Measurements from ENCODE around the gene C1S. TPM values are rescaled to one million over a fixed set of nuclear protein-coding genes. Genes with fewer than 3 reads are reported as not detected.

C1S gene
- total RNA-seq, 1 experiment from 2014 or later, result 1.9 TPM

GRCh38 chr12:7075518-7075917, 15.0 kb downstream of the C1S start:
- intact Hi-C loops (cut with micrococcal nuclease; ENCODE audit: unreplicated experiment), result no loop called here
- POLR2A ChIA-PET (ENCODE audit: low non-redundant PET), result no interaction called here

GRCh38 chr12:7075939-7076338, 15.4 kb downstream of the C1S start:
- TF ChIP-seq CTCF (conservative IDR thresholded peaks at IDR 0.05; ENCODE audit: low read depth, low read length), result no peak
- TF ChIP-seq EZH2 (IDR thresholded peaks at IDR 0.05; ENCODE audit: borderline replicate concordance, low read depth, low read length, poor library complexity, severe bottlenecking), result no peak
- H3K36me3 ChIP-seq (ENCODE audit: insufficient read depth, low read length, poor library complexity, severe bottlenecking), result no peaks in the 10 kb centered on the region
- H3K4me3 ChIP-seq (ENCODE audit: low read depth, low read length, poor library complexity, severe bottlenecking), result no peak overlapping the region
- no TSS peak for BruUV-seq (replicated peaks)
- no peak for DNase-seq (ENCODE audit: low spot score)
- intact Hi-C loops (cut with micrococcal nuclease; ENCODE audit: unreplicated experiment), result no loop called here
- no peaks in the 10 kb centered on the region for H3K4me1 ChIP-seq (ENCODE audit: insufficient read depth, low read length, poor library complexity, severe bottlenecking)
- POLR2A ChIA-PET (ENCODE audit: low non-redundant PET), result no interaction called here
- CTCF ChIA-PET, result no interaction called here
- no peak overlapping the region for H3K27ac ChIP-seq (ENCODE audit: low read depth, low read length, poor library complexity, severe bottlenecking)
- H3K27me3 ChIP-seq (replicated peaks; ENCODE audit: insufficient read depth, low read depth, low read length, poor library complexity), result no peaks in the 10 kb centered on the region
- no peaks in the 10 kb centered on the region for H3K9me3 ChIP-seq (ENCODE audit: low read depth, low read length, poor library complexity, severe bottlenecking)

More at GRCh38 chr12:7075518-7075917, 15.0 kb downstream of the C1S start:
- TF ChIP-seq EZH2 (IDR thresholded peaks at IDR 0.05; ENCODE audit: borderline replicate concordance, low read depth, low read length, poor library complexity, severe bottlenecking) (no peak), CTCF (conservative IDR thresholded peaks at IDR 0.05; ENCODE audit: low read depth, low read length) (no peak)
- Histone ChIP-seq H3K9me3 (ENCODE audit: low read depth, low read length, poor library complexity, severe bottlenecking) (no peaks in the 10 kb centered on the region), H3K36me3 (ENCODE audit: insufficient read depth, low read length, poor library complexity, severe bottlenecking) (no peaks in the 10 kb centered on the region), H3K4me1 (ENCODE audit: insufficient read depth, low read length, poor library complexity, severe bottlenecking) (no peaks in the 10 kb centered on the region), H3K27me3 (replicated peaks; ENCODE audit: insufficient read depth, low read depth, low read length, poor library complexity) (no peaks in the 10 kb centered on the region), H3K4me3 (ENCODE audit: low read depth, low read length, poor library complexity, severe bottlenecking) (no peak overlapping the region), H3K27ac (ENCODE audit: low read depth, low read length, poor library complexity, severe bottlenecking) (no peak overlapping the region)
- no TSS peak for BruUV-seq (replicated peaks)
- no peak for DNase-seq (ENCODE audit: low spot score)
- CTCF ChIA-PET, result no interaction called here

- H3K4me3 ChIP-seq (ENCODE audit: low read depth, low read length, poor library complexity, severe bottlenecking), result no peak overlapping the region
- H3K27me3 ChIP-seq (replicated peaks; ENCODE audit: insufficient read depth, low read depth, low read length, poor library complexity), result no peaks in the 10 kb centered on the region
- no peaks in the 10 kb centered on the region for H3K9me3 ChIP-seq (ENCODE audit: low read depth, low read length, poor library complexity, severe bottlenecking)
- H3K4me1 ChIP-seq (ENCODE audit: insufficient read depth, low read length, poor library complexity, severe bottlenecking), result no peaks in the 10 kb centered on the region
- ChIA-PET POLR2A (ENCODE audit: low non-redundant PET) (no interaction called here), CTCF (no interaction called here)
- no peaks in the 10 kb centered on the region for H3K36me3 ChIP-seq (ENCODE audit: insufficient read depth, low read length, poor library complexity, severe bottlenecking)
- no TSS peak for BruUV-seq (replicated peaks)
- H3K27ac ChIP-seq (ENCODE audit: low read depth, low read length, poor library complexity, severe bottlenecking), result no peak overlapping the region
- TF ChIP-seq EZH2 (IDR thresholded peaks at IDR 0.05; ENCODE audit: borderline replicate concordance, low read depth, low read length, poor library complexity, severe bottlenecking) (no peak), CTCF (conservative IDR thresholded peaks at IDR 0.05; ENCODE audit: low read depth, low read length) (no peak)
- intact Hi-C loops (cut with micrococcal nuclease; ENCODE audit: unreplicated experiment), result no loop called here
- DNase-seq (ENCODE audit: low spot score), result no peak
Observed at GRCh38 chr12:7076493-7076892, 16.0 kb downstream of the C1S start.
